ENCODE results near the gene COL12A1. TPM values are rescaled to one million over a fixed set of nuclear protein-coding genes. Genes with fewer than 3 reads are reported as not detected.

Gene COL12A1
- total and polyA plus RNA-seq, 2 donors (not counting 3 experiments of a cell fraction or from before 2014, with no cell fraction given) = 48.5 to 89.1 TPM

DNA sequence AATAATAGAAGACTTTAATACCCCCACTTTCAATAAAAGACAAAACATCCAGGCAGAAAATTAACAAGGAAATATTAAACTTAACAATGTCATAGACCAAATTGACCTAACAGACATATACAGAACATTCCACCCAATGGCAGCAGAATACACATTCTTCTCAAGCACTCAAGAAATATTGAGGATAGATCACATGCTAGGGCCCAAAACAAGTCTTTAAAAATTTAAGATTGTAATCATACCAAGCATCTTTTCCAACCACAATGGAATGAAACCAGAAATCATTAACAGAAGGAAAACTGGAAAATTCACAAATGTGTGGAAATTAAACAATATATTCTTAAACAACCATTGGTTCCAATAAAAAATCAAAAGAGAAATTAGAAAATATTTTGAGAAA is 161.0 kb downstream of the COL12A1 start:
- BruUV-seq (replicated peaks) = no TSS peak
- H3K9me1 ChIP-seq (replicated peaks; ENCODE audit: control insufficient read depth, extremely low read depth, insufficient read depth, low read length) = no peaks in the 10 kb centered on the region
- H3K9ac ChIP-seq (replicated peaks; ENCODE audit: extremely low read depth, insufficient read depth, low read length) = no peak overlapping the region
- intact Hi-C loops (cut with micrococcal nuclease) = no loop called here
- H2AFZ ChIP-seq (ENCODE audit: low read depth, low read length) = no peak overlapping the region
- FAIRE-seq (no peak), DNase-seq (ENCODE audit: low read depth, low spot score) (no peak)
- no peaks in the 10 kb centered on the region for H4K20me1 ChIP-seq (replicated peaks; ENCODE audit: control insufficient read depth, extremely low read depth, insufficient read depth, low read length)
- no peak for TF ChIP-seq JUN (IDR thresholded peaks at IDR 0.05; ENCODE audit: borderline replicate concordance, insufficient read depth, insufficient read length, low read depth)
- TF ChIP-seq POLR2A (IDR thresholded peaks at IDR 0.05; ENCODE audit: low read depth, low read length) = no peak
- TF ChIP-seq GATA2 (IDR thresholded peaks at IDR 0.05; ENCODE audit: insufficient read depth, insufficient read length, low read depth, low read length) = no peak
- TF ChIP-seq, protein P1, sequence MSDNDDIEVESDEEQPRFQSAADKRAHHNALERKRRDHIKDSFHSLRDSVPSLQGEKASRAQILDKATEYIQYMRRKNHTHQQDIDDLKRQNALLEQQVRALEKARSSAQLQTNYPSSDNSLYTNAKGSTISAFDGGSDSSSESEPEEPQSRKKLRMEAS (IDR thresholded peaks at IDR 0.05; ENCODE audit: insufficient read depth, insufficient read length) = no peak
- no peak overlapping the region for H3K27ac ChIP-seq (ENCODE audit: insufficient read depth, low read depth, low read length)
- no peaks in the 10 kb centered on the region for H3K36me3 ChIP-seq (ENCODE audit: control insufficient read depth in 2 of 2, extremely low read depth in 1 of 2, insufficient read depth in 2 of 2, low read length in 2 of 2)
- H3K4me2 ChIP-seq (ENCODE audit: insufficient read depth, low read length) = no peak overlapping the region
- ChIA-PET POLR2A (no interaction called here), CTCF (no interaction called here)
- H3K79me2 ChIP-seq (ENCODE audit: control insufficient read depth, insufficient read depth, low read length) = no peaks in the 10 kb centered on the region
- H3K9me3 ChIP-seq (replicated peaks; ENCODE audit: control insufficient read depth, insufficient read depth, low read length) = no peaks in the 10 kb centered on the region
- no peak overlapping the region for H3K4me3 ChIP-seq (replicated peaks in 1 of 3; ENCODE audit: insufficient read depth in 1 of 3, low read depth in 1 of 3, low read length in 3 of 3)
- no peaks in the 10 kb centered on the region for H3K27me3 ChIP-seq (ENCODE audit: control insufficient read depth in 2 of 2, insufficient read depth in 2 of 2, low read length in 2 of 2)
- H3K4me1 ChIP-seq (ENCODE audit: control insufficient read depth, extremely low read depth, insufficient read depth, low read length) = no peaks in the 10 kb centered on the region
- dilution Hi-C loops (cut with MboI; ENCODE audit: extremely low pct_ligation_motif_present, low sequenced_read_pairs) = no loop called here

DNA sequence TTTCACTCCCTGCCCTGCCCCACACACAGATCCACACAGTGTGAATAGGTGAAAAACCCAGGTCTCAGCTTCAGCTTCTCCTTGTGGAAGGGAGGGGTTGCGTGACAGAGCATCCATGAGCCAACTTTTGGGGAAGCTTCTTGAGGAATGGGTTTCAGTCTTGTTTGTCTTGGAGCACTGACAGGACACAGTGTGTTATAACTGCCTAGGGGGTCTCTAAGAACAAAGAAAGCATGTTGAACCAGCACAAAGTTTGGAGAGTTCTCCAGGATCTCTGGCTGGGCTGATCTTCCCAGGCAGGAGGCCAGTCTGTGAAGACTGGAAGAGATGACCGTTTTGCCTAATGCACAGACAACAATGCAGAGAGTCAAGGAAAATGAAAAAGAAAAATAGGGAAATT is 164.5 kb downstream of the COL12A1 start:
- intact Hi-C loops (cut with micrococcal nuclease) = no loop called here
- TF ChIP-seq GATA2 (IDR thresholded peaks at IDR 0.05; ENCODE audit: insufficient read depth, insufficient read length, low read depth, low read length) = no peak
- TF ChIP-seq MYC (IDR thresholded peaks at IDR 0.05; ENCODE audit: low read depth, low read length) = no peak
- TF ChIP-seq JUN (IDR thresholded peaks at IDR 0.05; ENCODE audit: borderline replicate concordance, insufficient read depth, insufficient read length, low read depth) = no peak
- TF ChIP-seq, protein P1 (IDR thresholded peaks at IDR 0.05; ENCODE audit: insufficient read depth, insufficient read length) = no peak
- TF ChIP-seq POLR2AphosphoS5 (IDR thresholded peaks at IDR 0.05; ENCODE audit: insufficient read depth, low read depth, low read length) = no peak
- no peak for TF ChIP-seq POLR2A (IDR thresholded peaks at IDR 0.05; ENCODE audit: low read depth, low read length)
- TF ChIP-seq, protein P2, sequence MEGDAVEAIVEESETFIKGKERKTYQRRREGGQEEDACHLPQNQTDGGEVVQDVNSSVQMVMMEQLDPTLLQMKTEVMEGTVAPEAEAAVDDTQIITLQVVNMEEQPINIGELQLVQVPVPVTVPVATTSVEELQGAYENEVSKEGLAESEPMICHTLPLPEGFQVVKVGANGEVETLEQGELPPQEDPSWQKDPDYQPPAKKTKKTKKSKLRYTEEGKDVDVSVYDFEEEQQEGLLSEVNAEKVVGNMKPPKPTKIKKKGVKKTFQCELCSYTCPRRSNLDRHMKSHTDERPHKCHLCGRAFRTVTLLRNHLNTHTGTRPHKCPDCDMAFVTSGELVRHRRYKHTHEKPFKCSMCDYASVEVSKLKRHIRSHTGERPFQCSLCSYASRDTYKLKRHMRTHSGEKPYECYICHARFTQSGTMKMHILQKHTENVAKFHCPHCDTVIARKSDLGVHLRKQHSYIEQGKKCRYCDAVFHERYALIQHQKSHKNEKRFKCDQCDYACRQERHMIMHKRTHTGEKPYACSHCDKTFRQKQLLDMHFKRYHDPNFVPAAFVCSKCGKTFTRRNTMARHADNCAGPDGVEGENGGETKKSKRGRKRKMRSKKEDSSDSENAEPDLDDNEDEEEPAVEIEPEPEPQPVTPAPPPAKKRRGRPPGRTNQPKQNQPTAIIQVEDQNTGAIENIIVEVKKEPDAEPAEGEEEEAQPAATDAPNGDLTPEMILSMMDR (IDR thresholded peaks at IDR 0.05; ENCODE audit: extremely low read depth in 1 of 2, insufficient read depth in 1 of 2, low read depth in 1 of 2, low read length in 2 of 2) = no peak
- TF ChIP-seq FOS (IDR thresholded peaks at IDR 0.05; ENCODE audit: borderline replicate concordance, insufficient read depth, low read length) = no peak
- no peak for TF ChIP-seq EZH2 (IDR thresholded peaks at IDR 0.05; ENCODE audit: borderline replicate concordance, low read depth, low read length, severe bottlenecking)
- no peak overlapping the region for H3K4me3 ChIP-seq (replicated peaks in 1 of 3; ENCODE audit: insufficient read depth in 1 of 3, low read depth in 1 of 3, low read length in 3 of 3)
- no peaks in the 10 kb centered on the region for H4K20me1 ChIP-seq (replicated peaks; ENCODE audit: control insufficient read depth, extremely low read depth, insufficient read depth, low read length)
- dilution Hi-C loops (cut with MboI; ENCODE audit: extremely low pct_ligation_motif_present, low sequenced_read_pairs) = no loop called here
- no peak overlapping the region for H3K27ac ChIP-seq (ENCODE audit: insufficient read depth, low read depth, low read length)
- ChIA-PET CTCF (no interaction called here), POLR2A (no interaction called here)
- no TSS peak for BruUV-seq (replicated peaks)
- DNase-seq (ENCODE audit: low read depth, low spot score) (no peak), FAIRE-seq (no peak)
- no peaks in the 10 kb centered on the region for H3K27me3 ChIP-seq (ENCODE audit: control insufficient read depth in 2 of 2, insufficient read depth in 2 of 2, low read length in 2 of 2)
- H3K36me3 ChIP-seq (ENCODE audit: control insufficient read depth in 2 of 2, extremely low read depth in 1 of 2, insufficient read depth in 2 of 2, low read length in 2 of 2) = no peaks in the 10 kb centered on the region
- H2AFZ ChIP-seq (ENCODE audit: low read depth, low read length) = no peak overlapping the region
- H3K9ac ChIP-seq (replicated peaks; ENCODE audit: extremely low read depth, insufficient read depth, low read length) = no peak overlapping the region
- no peaks in the 10 kb centered on the region for H3K79me2 ChIP-seq (ENCODE audit: control insufficient read depth, insufficient read depth, low read length)
- no peaks in the 10 kb centered on the region for H3K4me1 ChIP-seq (ENCODE audit: control insufficient read depth, extremely low read depth, insufficient read depth, low read length)
- H3K4me2 ChIP-seq (ENCODE audit: insufficient read depth, low read length) = no peak overlapping the region
- no peaks in the 10 kb centered on the region for H3K9me3 ChIP-seq (replicated peaks; ENCODE audit: control insufficient read depth, insufficient read depth, low read length)
- H3K9me1 ChIP-seq (replicated peaks; ENCODE audit: control insufficient read depth, extremely low read depth, insufficient read depth, low read length) = no peaks in the 10 kb centered on the region

All from endothelial cell of umbilical vein (primary cell).